ENCODE measurements around the gene PDP2. TPM values are rescaled to one million over a fixed set of nuclear protein-coding genes. Genes with fewer than 3 reads are reported as not detected.

PDP2 gene
- total RNA-seq, 1 experiment from 2014 or later: 23.1 TPM

DNA sequence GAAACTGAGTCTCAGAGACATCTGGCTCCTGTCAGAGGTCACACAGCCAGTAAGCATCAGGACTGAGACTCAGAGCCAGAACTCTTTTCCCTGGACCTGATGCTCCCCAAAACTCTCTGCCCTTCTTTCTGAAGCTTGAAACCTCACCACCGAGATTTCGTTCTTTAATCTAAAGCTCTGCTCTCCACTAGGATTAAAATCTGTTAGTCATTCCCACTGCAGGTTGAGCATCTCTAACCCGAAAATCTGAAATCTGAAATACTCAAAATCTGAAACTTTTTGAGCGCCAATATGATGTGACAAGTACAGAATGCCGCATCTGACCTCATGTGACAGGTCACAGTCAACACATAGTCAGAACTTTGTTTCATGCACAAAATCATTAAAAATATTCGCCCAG, 36.2 kb downstream of the PDP2 start:
- no peak overlapping the region for H3K4me2 ChIP-seq (ENCODE audit: insufficient read depth, insufficient read length, low read length)
- no peaks in the 10 kb centered on the region for H4K20me1 ChIP-seq (ENCODE audit: control insufficient read depth, insufficient read depth, insufficient read length)
- no peak overlapping the region for H3K9ac ChIP-seq (ENCODE audit: extremely low read depth, insufficient read length, low read length)
- no peak overlapping the region for H2AFZ ChIP-seq (ENCODE audit: low read length)
- H3K36me3 Mint-ChIP-seq (ENCODE audit: insufficient read depth in 1 of 3, low read depth in 3 of 3): no peaks in the 10 kb centered on the region; a peak in 1 of 7 replicates
- H2BK15ac ChIP-seq (ENCODE audit: low read depth, low read length): no peak overlapping the region
- H3K14ac ChIP-seq (ENCODE audit: insufficient read depth, low read length): no peak overlapping the region
- no peak overlapping the region for H3K4ac ChIP-seq (ENCODE audit: low read depth, low read length)
- no peak overlapping the region for H3K27ac Mint-ChIP-seq
- TF ChIP-seq, protein P1, sequence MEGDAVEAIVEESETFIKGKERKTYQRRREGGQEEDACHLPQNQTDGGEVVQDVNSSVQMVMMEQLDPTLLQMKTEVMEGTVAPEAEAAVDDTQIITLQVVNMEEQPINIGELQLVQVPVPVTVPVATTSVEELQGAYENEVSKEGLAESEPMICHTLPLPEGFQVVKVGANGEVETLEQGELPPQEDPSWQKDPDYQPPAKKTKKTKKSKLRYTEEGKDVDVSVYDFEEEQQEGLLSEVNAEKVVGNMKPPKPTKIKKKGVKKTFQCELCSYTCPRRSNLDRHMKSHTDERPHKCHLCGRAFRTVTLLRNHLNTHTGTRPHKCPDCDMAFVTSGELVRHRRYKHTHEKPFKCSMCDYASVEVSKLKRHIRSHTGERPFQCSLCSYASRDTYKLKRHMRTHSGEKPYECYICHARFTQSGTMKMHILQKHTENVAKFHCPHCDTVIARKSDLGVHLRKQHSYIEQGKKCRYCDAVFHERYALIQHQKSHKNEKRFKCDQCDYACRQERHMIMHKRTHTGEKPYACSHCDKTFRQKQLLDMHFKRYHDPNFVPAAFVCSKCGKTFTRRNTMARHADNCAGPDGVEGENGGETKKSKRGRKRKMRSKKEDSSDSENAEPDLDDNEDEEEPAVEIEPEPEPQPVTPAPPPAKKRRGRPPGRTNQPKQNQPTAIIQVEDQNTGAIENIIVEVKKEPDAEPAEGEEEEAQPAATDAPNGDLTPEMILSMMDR (conservative IDR thresholded peaks at IDR 0.05): no peak
- no peaks in the 10 kb centered on the region for H3K4me1 Mint-ChIP-seq
- peaks cover 41% of the 10 kb centered on the region for H3K27me3 Mint-ChIP-seq (ENCODE audit: low read depth)
- H3K56ac ChIP-seq (ENCODE audit: insufficient read length, low read depth, low read length): no peak overlapping the region
- no peak overlapping the region for H3K18ac ChIP-seq (ENCODE audit: insufficient read length, low read depth, low read length)
- no CpG with 5 or more reads among the region's 6 CpGs for WGBS (ENCODE audit: extremely low coverage, insufficient read length, low lambda C conversion rate)
- no peaks in the 10 kb centered on the region for H3K23me2 ChIP-seq (ENCODE audit: insufficient read length, low read depth, low read length, poor library complexity, severe bottlenecking)
- no peaks in the 10 kb centered on the region for H3K4me1 ChIP-seq (ENCODE audit: insufficient read depth, low read length)
- H4K91ac ChIP-seq (ENCODE audit: insufficient read length, low read depth, low read length): no peak overlapping the region
- H2BK5ac ChIP-seq (ENCODE audit: insufficient read length, low read length): no peak overlapping the region
- no peak overlapping the region for H2AK5ac ChIP-seq (ENCODE audit: insufficient read length, low read length)
- H3T11ph ChIP-seq (ENCODE audit: low read length): no peak overlapping the region
- H3K79me2 ChIP-seq (ENCODE audit: insufficient read depth, low read length): no peaks in the 10 kb centered on the region
- no peak overlapping the region for H4K5ac ChIP-seq (ENCODE audit: insufficient read length, low read depth, low read length)
- DNase-seq: no peak
- H2BK20ac ChIP-seq (ENCODE audit: low read depth, low read length, poor library complexity, severe bottlenecking): no peak overlapping the region
- H3K9me3 Mint-ChIP-seq: no peaks in the 10 kb centered on the region
- H4K8ac ChIP-seq (replicated peaks; ENCODE audit: insufficient read length, low read depth, low read length): no peak overlapping the region
- no peak overlapping the region for H3K23ac ChIP-seq (ENCODE audit: insufficient read length, low read depth, low read length)
- no peak overlapping the region for H3K4me3 Mint-ChIP-seq
- no peak overlapping the region for H2BK120ac ChIP-seq (ENCODE audit: low read depth, low read length, poor library complexity, severe bottlenecking)
- H2BK12ac ChIP-seq (ENCODE audit: insufficient read length, low read depth, low read length): no peak overlapping the region
- H3K27ac ChIP-seq (ENCODE audit: insufficient read length, low read depth, low read length): no peak overlapping the region
- no peaks in the 10 kb centered on the region; the same call in 1 of the 2 replicates for H3K27me3 ChIP-seq (ENCODE audit: insufficient read depth, low read length)
- H3K79me1 ChIP-seq (ENCODE audit: insufficient read depth, low read depth, low read length, poor library complexity, severe bottlenecking): no peaks in the 10 kb centered on the region
- H3K9me3 ChIP-seq (ENCODE audit: control insufficient read depth, low read depth, low read length): no peaks in the 10 kb centered on the region
